HEK293 (cell line): ENCODE data around the gene NRSN2.

ENCODE experiments used
- RBAK ChIP-seq: fragments of 450-650 bp; formaldehyde crosslinking; IDR thresholded peaks from 2 replicates; pipeline ENCODE4 v1.5.1; 2016; ENCODE audit warnings: missing biosample characterization, missing genetic modification characterization
- TRIM28 ChIP-seq: IDR thresholded peaks from 2 replicates; pipeline ENCODE4 v1.6.1; 2011; ENCODE audit warnings: low read length, control low read depth, borderline replicate concordance
- ZFP41 ChIP-seq: fragments of 450-650 bp; formaldehyde crosslinking; IDR thresholded peaks from 2 replicates; pipeline ENCODE4 v1.5.1; 2016; ENCODE audit warnings: missing biosample characterization, missing genetic modification characterization, borderline replicate concordance
- ZNF16 ChIP-seq: fragments of 450-650 bp; formaldehyde crosslinking; IDR thresholded peaks from 2 replicates; pipeline ENCODE4 v1.5.1; 2016; ENCODE audit warnings: low read depth, missing biosample characterization, missing genetic modification characterization
- ZNF174 ChIP-seq: fragments of 450-650 bp; formaldehyde crosslinking; IDR thresholded peaks from 2 replicates; pipeline ENCODE4 v1.5.0; 2017; ENCODE audit warnings: missing biosample characterization, mild to moderate bottlenecking, missing genetic modification characterization
- ZNF175 ChIP-seq: fragments of 450-650 bp; formaldehyde crosslinking; IDR thresholded peaks from 2 replicates; pipeline ENCODE4 v1.5.1; 2016; ENCODE audit warnings: missing biosample characterization, missing genetic modification characterization
- ZNF184 ChIP-seq: fragments of 450-650 bp; IDR thresholded peaks from 2 replicates; pipeline ENCODE4 v1.5.1; 2018; ENCODE audit warnings: missing biosample characterization, mild to moderate bottlenecking, missing genetic modification characterization
- ZNF202 ChIP-seq: fragments of 450-650 bp; formaldehyde crosslinking; IDR thresholded peaks from 2 replicates; pipeline ENCODE4 v1.5.1; 2016; ENCODE audit warnings: missing biosample characterization, missing genetic modification characterization, borderline replicate concordance
- ZNF214 ChIP-seq: fragments of 450-650 bp; formaldehyde crosslinking; IDR thresholded peaks from 2 replicates; pipeline ENCODE4 v1.5.1; 2017; ENCODE audit warnings: missing biosample characterization, mild to moderate bottlenecking, missing genetic modification characterization, borderline replicate concordance
- ZNF23 ChIP-seq: fragments of 450-650 bp; formaldehyde crosslinking; IDR thresholded peaks from 2 replicates; pipeline ENCODE4 v1.5.1; 2016; ENCODE audit warnings: missing biosample characterization, missing genetic modification characterization, borderline replicate concordance
- ZNF274 ChIP-seq, 2 experiments: fragments of 200-500 bp in 1 of 2; fragments of 450-650 bp in 1 of 2; sonication (Bioruptor generic) in 1 of 2; formaldehyde crosslinking in 1 of 2; IDR thresholded peaks; 2 replicates each; pipeline versions ENCODE4 v1.5.1 to v1.6.1; 2014 to 2016; ENCODE audit warnings: borderline replicate concordance in 1 of 2, inconsistent platforms in 1 of 2, low read length in 1 of 2, missing biosample characterization in 1 of 2, missing genetic modification characterization in 1 of 2
- ZNF292 ChIP-seq: fragments of 450-650 bp; formaldehyde crosslinking; IDR thresholded peaks from 2 replicates; pipeline ENCODE4 v1.5.1; 2016; ENCODE audit warnings: low read depth, missing biosample characterization, missing genetic modification characterization, borderline replicate concordance
- ZNF521 ChIP-seq: fragments of 450-650 bp; formaldehyde crosslinking; IDR thresholded peaks from 2 replicates; pipeline ENCODE4 v1.5.1; 2017; ENCODE audit warnings: missing biosample characterization, mild to moderate bottlenecking, missing genetic modification characterization
- ZNF561 ChIP-seq: fragments of 450-650 bp; IDR thresholded peaks from 2 replicates; pipeline ENCODE4 v1.5.1; 2018; ENCODE audit warnings: missing biosample characterization, missing genetic modification characterization, borderline replicate concordance
- ZNF701 ChIP-seq: fragments of 450-650 bp; formaldehyde crosslinking; IDR thresholded peaks from 2 replicates; pipeline ENCODE4 v1.5.1; 2016; ENCODE audit warnings: missing biosample characterization, missing genetic modification characterization
- ZNF707 ChIP-seq: fragments of 450-650 bp; formaldehyde crosslinking; IDR thresholded peaks from 2 replicates; pipeline ENCODE4 v1.5.1; 2016; ENCODE audit warnings: missing biosample characterization, missing genetic modification characterization
- ZNF768 ChIP-seq: fragments of 450-650 bp; formaldehyde crosslinking; IDR thresholded peaks from 2 replicates; pipeline ENCODE4 v1.5.1; 2018; ENCODE audit warnings: missing biosample characterization, mild to moderate bottlenecking, missing genetic modification characterization
- ZNF785 ChIP-seq: fragments of 450-650 bp; formaldehyde crosslinking; IDR thresholded peaks from 2 replicates; pipeline ENCODE4 v1.5.1; 2016; ENCODE audit warnings: missing biosample characterization, missing genetic modification characterization
- TF ChIP-seq, protein P1 (sequence below): fragments of 450-650 bp; formaldehyde crosslinking; IDR thresholded peaks from 2 replicates; pipeline ENCODE4 v1.5.1; 2016; ENCODE audit warnings: missing biosample characterization, missing genetic modification characterization
- TF ChIP-seq, protein P2 (sequence below): fragments of 450-650 bp; formaldehyde crosslinking; IDR thresholded peaks from 2 replicates; pipeline ENCODE4 v1.5.1; 2016; ENCODE audit warnings: missing biosample characterization, missing genetic modification characterization, low read depth
- TF ChIP-seq, protein P3 (sequence below): fragments of 450-650 bp; formaldehyde crosslinking; IDR thresholded peaks from 2 replicates; pipeline ENCODE4 v1.5.1; 2016; ENCODE audit warnings: missing biosample characterization, missing genetic modification characterization
- TF ChIP-seq, protein P4 (sequence below): fragments of 450-650 bp; formaldehyde crosslinking; IDR thresholded peaks from 2 replicates; pipeline ENCODE4 v1.5.1; 2017; ENCODE audit warnings: missing biosample characterization, missing genetic modification characterization
- TF ChIP-seq, protein P5 (sequence below): fragments of 450-650 bp; IDR thresholded peaks from 2 replicates; pipeline ENCODE4 v1.5.1; 2018; ENCODE audit warnings: missing biosample characterization, mild to moderate bottlenecking, missing genetic modification characterization
- TF ChIP-seq, protein P6 (sequence below): fragments of 450-650 bp; formaldehyde crosslinking; IDR thresholded peaks from 2 replicates; pipeline ENCODE4 v1.5.1; 2016; ENCODE audit warnings: missing biosample characterization, missing genetic modification characterization, borderline replicate concordance
- TF ChIP-seq, protein P7 (sequence below): fragments of 450-650 bp; formaldehyde crosslinking; IDR thresholded peaks from 2 replicates; pipeline ENCODE4 v1.5.1; 2016; ENCODE audit warnings: missing biosample characterization, missing genetic modification characterization

NRSN2 gene

DNA sequence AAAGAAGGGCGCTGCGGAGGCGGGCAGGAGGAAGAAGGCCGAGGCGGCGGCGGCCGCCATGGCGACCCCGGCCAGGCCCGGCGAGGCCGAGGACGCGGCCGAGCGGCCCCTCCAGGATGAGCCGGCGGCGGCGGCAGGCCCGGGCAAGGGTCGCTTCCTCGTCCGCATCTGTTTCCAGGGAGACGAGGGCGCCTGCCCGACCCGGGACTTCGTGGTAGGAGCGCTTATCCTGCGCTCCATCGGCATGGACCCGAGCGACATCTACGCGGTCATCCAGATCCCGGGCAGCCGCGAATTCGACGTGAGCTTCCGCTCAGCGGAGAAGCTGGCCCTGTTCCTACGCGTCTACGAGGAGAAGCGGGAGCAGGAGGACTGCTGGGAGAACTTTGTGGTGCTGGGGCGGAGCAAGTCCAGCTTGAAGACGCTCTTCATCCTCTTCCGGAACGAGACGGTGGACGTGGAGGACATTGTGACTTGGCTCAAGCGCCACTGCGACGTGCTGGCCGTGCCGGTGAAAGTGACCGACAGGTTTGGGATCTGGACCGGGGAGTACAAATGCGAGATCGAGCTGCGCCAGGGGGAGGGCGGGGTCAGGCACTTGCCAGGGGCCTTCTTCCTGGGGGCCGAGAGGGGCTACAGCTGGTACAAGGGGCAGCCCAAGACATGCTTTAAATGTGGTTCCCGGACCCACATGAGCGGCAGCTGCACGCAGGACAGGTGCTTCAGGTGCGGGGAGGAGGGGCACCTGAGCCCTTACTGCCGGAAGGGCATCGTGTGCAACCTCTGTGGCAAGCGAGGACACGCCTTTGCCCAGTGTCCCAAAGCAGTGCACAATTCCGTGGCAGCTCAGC lies 48.8 kb upstream of the NRSN2 start (continued):
- no peak for TF ChIP-seq ZNF174 (tag by site-specific recombination)
- no peak for TF ChIP-seq ZNF23
- no peak for TF ChIP-seq ZNF292
- TF ChIP-seq TRIM28, result no peak
- no peak for TF ChIP-seq RBAK
- no peak for TF ChIP-seq ZNF274 (IDR thresholded peaks at IDR 0.05; ENCODE audit: low read length)
- TF ChIP-seq ZNF274 (tag by site-specific recombination; IDR thresholded peaks at IDR 0.05; ENCODE audit: borderline replicate concordance), result no peak
- TF ChIP-seq ZNF785 (tag by site-specific recombination), result no peak
- TF ChIP-seq, protein P1, sequence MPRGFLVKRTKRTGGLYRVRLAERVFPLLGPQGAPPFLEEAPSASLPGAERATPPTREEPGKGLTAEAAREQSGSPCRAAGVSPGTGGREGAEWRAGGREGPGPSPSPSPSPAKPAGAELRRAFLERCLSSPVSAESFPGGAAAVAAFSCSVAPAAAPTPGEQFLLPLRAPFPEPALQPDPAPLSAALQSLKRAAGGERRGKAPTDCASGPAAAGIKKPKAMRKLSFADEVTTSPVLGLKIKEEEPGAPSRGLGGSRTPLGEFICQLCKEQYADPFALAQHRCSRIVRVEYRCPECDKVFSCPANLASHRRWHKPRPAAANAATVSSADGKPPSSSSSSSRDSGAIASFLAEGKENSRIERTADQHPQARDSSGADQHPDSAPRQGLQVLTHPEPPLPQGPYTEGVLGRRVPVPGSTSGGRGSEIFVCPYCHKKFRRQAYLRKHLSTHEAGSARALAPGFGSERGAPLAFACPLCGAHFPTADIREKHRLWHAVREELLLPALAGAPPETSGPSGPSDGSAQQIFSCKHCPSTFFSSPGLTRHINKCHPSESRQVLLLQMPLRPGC (tag by site-specific recombination), result no peak
- TF ChIP-seq, protein P2, sequence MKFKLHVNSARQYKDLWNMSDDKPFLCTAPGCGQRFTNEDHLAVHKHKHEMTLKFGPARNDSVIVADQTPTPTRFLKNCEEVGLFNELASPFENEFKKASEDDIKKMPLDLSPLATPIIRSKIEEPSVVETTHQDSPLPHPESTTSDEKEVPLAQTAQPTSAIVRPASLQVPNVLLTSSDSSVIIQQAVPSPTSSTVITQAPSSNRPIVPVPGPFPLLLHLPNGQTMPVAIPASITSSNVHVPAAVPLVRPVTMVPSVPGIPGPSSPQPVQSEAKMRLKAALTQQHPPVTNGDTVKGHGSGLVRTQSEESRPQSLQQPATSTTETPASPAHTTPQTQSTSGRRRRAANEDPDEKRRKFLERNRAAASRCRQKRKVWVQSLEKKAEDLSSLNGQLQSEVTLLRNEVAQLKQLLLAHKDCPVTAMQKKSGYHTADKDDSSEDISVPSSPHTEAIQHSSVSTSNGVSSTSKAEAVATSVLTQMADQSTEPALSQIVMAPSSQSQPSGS, result no peak
- no peak for TF ChIP-seq ZNF561
- TF ChIP-seq ZNF768, result no peak
- TF ChIP-seq ZFP41 (tag by site-specific recombination), result no peak
- TF ChIP-seq, protein P3, sequence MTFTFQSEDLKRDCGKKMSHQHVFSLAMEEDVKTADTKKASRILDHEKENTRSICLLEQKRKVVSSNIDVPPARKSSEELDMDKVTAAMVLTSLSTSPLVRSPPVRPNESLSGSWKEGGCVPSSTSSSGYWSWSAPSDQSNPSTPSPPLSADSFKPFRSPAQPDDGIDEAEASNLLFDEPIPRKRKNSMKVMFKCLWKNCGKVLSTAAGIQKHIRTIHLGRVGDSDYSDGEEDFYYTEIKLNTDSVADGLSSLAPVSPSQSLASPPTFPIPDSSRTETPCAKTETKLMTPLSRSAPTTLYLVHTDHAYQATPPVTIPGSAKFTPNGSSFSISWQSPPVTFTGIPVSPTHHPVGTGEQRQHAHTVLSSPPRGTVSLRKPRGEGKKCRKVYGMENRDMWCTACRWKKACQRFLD (tag by site-specific recombination), result no peak
- TF ChIP-seq ZNF175, result no peak
- TF ChIP-seq ZNF184 (tag by site-specific recombination), result no peak
- TF ChIP-seq, protein P4, sequence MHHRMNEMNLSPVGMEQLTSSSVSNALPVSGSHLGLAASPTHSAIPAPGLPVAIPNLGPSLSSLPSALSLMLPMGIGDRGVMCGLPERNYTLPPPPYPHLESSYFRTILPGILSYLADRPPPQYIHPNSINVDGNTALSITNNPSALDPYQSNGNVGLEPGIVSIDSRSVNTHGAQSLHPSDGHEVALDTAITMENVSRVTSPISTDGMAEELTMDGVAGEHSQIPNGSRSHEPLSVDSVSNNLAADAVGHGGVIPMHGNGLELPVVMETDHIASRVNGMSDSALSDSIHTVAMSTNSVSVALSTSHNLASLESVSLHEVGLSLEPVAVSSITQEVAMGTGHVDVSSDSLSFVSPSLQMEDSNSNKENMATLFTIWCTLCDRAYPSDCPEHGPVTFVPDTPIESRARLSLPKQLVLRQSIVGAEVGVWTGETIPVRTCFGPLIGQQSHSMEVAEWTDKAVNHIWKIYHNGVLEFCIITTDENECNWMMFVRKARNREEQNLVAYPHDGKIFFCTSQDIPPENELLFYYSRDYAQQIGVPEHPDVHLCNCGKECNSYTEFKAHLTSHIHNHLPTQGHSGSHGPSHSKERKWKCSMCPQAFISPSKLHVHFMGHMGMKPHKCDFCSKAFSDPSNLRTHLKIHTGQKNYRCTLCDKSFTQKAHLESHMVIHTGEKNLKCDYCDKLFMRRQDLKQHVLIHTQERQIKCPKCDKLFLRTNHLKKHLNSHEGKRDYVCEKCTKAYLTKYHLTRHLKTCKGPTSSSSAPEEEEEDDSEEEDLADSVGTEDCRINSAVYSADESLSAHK, result no peak; the same call in 1 of the 2 replicates
- TF ChIP-seq ZNF16 (tag by site-specific recombination), result no peak
- no peak for TF ChIP-seq ZNF701 (tag by site-specific recombination)
- no peak for TF ChIP-seq ZNF707
- TF ChIP-seq, protein P5, sequence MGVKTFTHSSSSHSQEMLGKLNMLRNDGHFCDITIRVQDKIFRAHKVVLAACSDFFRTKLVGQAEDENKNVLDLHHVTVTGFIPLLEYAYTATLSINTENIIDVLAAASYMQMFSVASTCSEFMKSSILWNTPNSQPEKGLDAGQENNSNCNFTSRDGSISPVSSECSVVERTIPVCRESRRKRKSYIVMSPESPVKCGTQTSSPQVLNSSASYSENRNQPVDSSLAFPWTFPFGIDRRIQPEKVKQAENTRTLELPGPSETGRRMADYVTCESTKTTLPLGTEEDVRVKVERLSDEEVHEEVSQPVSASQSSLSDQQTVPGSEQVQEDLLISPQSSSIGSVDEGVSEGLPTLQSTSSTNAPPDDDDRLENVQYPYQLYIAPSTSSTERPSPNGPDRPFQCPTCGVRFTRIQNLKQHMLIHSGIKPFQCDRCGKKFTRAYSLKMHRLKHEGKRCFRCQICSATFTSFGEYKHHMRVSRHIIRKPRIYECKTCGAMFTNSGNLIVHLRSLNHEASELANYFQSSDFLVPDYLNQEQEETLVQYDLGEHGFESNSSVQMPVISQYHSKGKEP (tag by site-specific recombination), result no peak
- no peak for TF ChIP-seq ZNF202 (tag by site-specific recombination)
- TF ChIP-seq, protein P6, sequence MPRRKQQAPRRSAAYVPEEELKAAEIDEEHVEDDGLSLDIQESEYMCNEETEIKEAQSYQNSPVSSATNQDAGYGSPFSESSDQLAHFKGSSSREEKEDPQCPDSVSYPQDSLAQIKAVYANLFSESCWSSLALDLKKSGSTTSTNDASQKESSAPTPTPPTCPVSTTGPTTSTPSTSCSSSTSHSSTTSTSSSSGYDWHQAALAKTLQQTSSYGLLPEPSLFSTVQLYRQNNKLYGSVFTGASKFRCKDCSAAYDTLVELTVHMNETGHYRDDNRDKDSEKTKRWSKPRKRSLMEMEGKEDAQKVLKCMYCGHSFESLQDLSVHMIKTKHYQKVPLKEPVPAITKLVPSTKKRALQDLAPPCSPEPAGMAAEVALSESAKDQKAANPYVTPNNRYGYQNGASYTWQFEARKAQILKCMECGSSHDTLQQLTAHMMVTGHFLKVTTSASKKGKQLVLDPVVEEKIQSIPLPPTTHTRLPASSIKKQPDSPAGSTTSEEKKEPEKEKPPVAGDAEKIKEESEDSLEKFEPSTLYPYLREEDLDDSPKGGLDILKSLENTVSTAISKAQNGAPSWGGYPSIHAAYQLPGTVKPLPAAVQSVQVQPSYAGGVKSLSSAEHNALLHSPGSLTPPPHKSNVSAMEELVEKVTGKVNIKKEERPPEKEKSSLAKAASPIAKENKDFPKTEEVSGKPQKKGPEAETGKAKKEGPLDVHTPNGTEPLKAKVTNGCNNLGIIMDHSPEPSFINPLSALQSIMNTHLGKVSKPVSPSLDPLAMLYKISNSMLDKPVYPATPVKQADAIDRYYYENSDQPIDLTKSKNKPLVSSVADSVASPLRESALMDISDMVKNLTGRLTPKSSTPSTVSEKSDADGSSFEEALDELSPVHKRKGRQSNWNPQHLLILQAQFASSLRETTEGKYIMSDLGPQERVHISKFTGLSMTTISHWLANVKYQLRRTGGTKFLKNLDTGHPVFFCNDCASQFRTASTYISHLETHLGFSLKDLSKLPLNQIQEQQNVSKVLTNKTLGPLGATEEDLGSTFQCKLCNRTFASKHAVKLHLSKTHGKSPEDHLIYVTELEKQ (tag by site-specific recombination), result no peak
- no peak for TF ChIP-seq ZNF521 (tag by site-specific recombination)
- no peak for TF ChIP-seq ZNF214 (tag by site-specific recombination)
- TF ChIP-seq, protein P7, sequence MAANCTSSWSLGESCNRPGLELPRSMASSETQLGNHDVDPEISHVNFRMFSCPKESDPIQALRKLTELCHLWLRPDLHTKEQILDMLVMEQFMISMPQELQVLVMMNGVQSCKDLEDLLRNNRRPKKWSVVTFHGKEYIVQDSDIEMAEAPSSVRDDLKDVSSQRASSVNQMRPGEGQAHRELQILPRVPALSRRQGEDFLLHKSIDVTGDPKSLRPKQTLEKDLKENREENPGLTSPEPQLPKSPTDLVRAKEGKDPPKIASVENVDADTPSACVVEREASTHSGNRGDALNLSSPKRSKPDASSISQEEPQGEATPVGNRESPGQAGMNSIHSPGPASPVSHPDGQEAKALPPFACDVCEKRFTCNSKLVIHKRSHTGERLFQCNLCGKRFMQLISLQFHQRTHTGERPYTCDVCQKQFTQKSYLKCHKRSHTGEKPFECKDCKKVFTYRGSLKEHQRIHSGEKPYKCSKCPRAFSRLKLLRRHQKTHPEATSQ (tag by site-specific recombination), result no peak
